Fibroblast of skin of right biceps (primary cell): ENCODE data around the gene MZT2B.
"Not testable (repeated sequence)": the region's sequence is repeated elsewhere in the genome, so short reads cannot be mapped to it uniquely, and the experiment has no call there.

ENCODE experiments used
- DNase-seq: peaks from one replicate; pipeline ENCODE4 v3.0.0-alpha.2; 2013

MZT2B gene, protein sequence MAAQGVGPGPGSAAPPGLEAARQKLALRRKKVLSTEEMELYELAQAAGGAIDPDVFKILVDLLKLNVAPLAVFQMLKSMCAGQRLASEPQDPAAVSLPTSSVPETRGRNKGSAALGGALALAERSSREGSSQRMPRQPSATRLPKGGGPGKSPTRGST

DNA sequence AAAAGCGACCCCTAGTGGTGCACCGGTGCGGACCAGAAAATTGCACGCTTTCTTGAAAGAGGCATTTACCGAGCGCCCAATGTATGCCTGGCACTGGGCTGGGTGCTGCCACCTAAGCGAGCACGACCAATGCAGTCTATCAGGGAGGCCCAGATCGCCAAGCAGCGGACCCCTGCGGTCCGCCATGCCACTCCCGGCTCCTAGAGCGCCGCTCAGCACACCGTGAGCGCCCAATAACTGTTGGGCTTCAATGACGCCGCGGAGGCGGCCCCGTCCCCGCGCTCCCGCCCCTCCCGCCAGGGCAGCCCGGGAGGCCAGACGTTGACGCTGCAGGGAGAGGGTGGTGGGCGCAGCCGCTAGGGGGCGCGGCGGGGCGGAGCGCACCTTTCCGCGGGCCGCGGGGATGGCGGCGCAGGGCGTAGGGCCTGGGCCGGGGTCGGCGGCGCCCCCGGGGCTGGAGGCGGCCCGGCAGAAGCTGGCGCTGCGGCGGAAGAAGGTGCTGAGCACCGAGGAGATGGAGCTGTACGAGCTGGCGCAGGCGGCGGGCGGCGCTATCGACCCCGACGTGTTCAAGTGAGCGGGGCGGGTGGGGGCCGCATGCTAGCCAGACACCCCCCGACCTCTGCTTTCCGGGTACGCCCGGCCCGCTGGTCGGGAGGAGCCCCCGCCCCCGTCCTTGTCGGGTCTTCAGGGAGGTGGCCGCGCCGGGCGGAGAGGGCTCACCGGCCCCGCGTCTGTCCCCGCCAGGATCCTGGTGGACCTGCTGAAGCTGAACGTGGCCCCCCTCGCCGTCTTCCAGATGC lies at the start of gene MZT2B:
Gene MZT2B, plus strand, starts transcription at position 383 of the 803 bp plus-strand sequence. Its CDS starts 21 bp downstream, at position 404.
- peak; percentile 87 for DNase-seq

DNA sequence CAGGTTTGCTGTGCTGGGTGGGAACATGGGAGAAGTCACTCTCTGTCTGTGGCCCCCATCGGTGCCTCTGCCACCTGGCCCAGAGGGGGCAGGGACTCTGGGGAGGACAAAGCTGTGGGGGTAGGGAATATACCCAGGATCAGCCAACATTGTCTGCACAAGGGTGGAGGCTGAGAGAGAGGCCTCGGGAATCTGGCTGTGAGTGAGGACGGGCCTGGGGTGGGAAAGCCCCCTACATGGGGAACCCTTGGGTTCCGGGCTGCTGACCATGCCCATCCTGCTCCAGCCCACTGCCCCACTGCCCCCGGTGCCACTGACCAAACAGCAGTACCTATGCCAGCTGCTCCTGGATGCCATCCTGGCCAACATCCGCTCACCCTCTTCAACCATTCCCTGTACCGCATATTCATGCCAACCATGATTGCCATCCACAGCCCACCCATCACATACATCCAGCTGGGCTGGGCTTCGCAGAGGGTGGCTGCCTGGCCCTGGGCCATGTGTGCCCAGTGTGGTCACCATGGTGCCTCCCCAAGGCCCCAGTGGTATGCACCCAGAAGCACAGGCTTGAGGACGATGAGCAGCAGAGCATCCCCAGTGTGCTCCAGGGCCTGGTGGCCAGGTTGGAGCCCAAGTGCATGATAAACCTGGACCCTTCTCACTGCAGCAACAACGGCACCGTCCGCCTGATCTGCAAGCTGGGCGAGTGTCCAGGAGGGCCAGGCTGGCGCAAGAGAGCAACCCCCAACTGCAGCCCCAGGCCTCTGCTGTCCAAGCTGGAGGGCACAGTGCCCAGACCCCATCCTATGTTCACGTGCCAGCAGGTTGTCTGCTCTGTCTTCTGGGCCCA lies 46.1 kb upstream of the MZT2B start:
- no peak for DNase-seq

DNA sequence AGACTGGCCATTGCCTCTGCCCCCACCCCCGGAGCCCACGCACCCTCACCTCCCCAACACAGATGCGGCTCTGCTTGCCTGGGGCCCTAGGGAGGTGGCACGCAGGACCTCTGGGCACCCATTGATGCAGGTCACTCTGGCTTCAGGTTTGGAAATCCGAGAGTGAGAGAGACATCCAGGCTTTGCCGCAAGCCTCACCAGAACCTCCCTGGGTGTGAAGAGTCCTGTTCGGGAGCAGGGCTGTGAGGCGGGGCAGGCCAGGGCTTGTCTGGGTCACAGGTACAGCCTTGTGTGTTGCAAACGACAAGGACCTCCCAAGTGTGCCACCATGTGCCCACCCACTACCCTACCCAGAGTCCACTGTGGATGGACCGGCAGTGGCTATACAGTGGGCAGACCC lies 45.5 kb upstream of the MZT2B start:
- not testable (repeated sequence) for DNase-seq

DNA sequence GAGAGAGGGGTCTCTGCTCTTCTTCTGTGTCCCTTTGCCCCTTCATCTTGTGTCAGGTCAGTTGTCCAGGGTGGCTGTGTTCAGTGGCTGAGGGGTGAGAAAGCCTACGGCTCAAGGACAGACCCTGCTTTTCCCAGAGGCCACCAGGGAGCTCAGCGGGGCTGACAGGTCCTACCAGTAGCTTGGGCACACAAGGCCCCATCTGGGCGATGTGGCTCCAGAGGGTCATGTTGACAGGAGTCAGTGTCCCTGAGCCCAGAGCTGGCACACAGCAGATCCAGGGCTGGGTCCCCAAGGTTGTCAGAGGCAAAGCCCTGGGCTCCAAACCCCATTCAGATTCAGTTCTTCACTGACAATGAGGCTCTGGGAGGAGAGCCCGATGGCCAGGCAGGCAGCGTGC lies 44.9 kb upstream of the MZT2B start:
- DNase-seq = not testable (repeated sequence)

DNA sequence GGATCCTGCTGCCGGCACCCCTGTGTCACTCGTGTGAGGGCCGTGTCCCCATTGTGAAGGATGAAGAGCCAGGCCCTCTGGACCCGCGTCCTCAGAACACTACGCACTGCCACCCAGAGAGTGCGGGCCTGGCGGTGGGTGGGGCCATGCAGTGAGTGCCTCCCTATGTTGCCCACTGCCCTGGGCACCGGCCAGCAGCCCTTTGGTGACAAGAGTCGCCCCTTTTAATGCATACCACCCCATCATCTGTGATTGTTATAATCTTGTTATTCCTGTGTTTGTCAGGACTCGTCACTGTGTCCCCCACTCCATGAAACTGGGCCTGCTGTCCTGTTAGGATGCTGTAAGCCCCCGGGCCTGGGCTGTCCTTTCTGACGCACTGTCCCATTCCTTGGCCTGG lies 43.7 kb upstream of the MZT2B start:
- not testable (repeated sequence) for DNase-seq

DNA sequence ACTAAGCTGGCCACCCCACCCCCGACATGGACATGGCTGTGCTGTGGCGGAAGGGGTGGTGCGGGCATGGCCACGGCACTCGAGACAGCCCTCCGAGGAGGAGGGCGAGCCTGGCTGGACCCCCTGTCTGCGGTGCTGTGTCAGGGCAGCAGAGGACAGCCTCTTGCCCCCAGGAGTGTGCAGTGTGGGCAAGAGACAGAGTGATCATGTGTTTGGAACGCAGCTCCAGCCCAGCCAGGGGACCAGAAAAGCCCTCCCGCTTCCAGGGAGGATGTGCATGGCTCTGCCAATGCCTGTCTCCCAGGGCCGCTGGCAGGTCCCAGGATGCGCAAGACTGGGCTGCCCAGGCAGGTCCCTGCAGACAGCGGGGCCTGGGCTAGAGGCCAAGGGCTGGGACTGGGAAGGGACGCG lies 43.2 kb upstream of the MZT2B start:
- not testable (repeated sequence) for DNase-seq

DNA sequence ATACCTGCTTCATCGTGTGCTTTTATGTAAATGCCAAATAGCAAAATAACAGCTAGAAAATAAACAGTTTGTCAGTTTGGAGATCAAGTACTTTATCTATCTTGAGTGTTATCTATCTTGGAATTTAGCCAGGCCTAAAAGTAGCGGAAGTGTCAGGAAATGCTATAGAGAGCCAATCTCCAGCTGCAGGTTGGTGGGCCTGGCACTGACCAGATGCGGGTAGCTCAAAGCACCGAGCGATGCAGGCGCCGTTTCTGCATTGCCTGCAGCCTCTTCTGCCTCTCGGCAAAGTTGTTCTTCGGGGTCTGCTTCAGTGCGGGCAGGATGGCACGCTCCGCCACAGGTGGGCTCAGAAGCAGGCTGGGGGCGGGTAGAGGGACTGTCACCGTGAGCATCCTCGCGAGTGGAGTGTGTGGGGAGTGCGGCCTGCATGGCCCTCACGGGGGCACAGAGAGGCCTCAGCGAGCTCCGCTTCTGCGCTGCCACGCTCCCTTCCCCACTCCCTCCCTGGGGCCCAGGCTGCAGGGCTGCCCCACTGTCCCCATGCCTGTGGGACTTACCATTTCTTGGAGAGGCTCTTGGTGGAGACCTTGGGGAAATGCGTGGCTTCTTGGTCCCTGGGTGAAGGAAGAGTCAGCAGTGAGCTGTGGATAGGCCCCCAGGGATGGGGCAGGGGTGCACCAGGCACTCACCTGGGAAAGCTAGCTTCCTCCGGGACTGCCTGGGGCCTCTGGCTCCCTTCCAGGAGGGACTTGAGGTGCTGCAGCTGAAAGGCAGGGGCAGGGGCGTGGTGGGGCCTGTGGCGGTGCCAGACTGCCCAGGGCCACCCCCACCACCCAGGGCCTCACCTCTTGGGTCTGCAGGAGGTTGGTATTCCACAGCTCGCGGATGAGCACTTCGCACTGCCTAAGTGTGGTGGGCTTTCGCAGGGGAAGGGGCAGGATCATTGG lies 42.5 kb upstream of the MZT2B start:
- DNase-seq = not testable (repeated sequence)

DNA sequence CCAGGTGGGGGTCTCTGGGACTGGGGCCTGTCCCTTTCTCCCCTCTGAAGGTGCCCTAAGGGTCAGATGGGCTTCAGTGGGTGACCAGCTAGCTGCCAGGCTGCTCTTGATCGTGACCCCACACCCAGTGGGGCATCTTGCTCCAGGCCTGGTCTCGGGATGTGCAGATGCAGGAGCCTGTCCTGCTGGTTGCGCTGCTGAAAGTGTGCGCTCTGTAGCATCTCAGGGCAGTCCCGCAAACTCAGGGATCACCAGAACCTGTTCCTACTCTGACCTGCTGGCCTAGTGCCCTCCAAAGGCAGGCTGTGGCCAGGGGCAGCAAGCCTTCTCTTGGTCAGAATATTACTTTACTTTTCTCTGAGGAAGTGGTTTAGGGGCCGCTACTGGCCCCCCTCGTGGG lies 41.5 kb upstream of the MZT2B start:
- DNase-seq = not testable (repeated sequence)

DNA sequence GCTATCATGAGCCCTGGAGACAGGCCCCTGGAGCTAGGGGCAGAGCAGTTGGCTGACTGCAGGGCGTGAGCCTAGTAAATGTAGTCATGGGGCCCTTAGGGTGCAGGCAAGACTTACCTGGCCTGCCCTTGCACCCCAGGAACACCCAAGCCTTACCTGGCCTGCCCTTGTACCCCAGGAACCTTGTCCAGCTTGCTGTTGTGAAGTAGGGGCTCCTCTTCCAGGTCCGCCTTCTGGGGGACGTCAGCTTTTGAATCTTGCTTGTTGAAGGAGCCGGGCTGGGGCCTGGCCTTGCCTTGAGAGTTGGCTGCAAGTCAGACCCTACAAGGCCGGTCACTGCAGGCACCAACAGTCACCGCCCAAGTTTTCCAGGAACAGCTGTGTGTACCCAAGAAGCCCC lies 41.1 kb upstream of the MZT2B start:
- DNase-seq = not testable (repeated sequence)

DNA sequence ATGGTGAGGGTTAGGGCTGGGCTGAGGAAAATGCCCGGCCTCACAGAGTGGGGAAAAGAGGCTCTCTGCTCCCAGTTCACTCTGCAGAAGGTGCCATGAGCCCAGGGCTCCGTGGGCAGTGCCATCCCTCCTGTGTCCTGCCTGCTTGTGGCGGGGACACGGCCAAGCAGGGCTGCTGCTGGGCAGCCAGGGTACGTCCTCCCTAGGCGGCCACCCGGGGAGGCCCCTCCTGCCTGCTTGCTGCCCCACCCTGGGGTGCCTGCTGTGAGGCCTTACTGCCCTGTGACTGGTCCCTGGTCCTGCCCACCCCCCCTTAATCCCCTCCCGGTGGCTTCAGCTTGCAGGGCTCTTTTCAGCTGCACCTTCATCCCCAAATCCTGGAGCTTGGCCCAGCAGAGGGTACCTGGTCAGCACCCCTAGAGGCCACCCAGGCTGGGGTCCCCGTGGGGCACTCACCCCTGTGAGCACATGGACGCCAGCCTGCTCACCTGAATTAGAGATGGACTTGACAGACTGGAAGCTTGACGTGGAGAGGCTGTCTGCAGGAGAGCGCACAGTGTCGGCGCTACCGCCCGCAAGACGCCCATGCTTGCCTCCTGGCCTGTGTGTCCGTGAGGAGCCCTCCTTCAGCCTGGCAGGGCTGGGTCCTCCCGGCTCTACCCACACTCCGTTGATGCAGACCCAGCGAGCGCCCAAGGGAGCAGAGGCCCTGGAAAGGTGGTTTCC lies 40.3 kb upstream of the MZT2B start:
- DNase-seq = not testable (repeated sequence)

DNA sequence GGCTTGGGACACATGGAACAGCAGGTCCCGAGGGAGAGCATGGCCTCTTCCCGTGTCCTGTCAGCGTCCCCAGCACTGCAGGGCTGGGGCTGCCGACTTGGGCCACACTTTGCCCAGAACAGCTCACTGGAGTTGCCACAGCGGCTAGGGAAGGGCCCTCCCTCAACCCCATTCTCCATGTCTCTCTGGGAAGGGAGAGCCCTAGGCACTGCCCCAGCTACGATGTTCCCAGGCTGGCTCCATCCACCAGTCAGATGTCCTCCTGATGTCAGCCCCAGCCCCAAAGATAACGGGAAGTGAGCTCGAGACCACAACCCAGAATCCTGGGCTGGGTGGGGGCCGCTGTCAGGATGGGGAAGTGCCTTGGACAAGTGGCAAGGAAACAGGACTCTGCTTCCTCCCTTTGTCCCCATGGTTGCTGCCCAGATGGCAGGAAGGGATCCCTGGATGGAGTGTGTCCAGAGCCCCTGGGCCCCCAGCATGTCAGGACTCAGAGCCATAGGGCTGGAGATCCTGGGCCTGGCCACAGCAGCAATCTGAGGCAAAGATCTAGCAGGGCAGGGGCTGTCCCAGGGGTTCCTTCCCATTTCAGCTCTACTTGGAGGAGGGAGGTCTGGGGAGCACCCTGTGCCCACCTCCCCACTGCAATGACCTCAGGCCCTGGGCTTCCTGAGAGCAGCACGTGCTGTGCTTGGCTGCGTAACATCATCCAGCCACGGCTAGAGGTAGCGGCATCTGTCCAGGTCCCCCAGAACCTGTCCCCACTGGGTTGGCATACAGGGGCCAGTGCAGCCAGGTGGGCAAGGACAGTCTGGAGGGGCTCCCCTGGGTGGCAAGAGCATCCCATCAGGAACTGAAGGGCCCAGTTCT lies 39.4 kb upstream of the MZT2B start:
- DNase-seq = not testable (repeated sequence)

DNA sequence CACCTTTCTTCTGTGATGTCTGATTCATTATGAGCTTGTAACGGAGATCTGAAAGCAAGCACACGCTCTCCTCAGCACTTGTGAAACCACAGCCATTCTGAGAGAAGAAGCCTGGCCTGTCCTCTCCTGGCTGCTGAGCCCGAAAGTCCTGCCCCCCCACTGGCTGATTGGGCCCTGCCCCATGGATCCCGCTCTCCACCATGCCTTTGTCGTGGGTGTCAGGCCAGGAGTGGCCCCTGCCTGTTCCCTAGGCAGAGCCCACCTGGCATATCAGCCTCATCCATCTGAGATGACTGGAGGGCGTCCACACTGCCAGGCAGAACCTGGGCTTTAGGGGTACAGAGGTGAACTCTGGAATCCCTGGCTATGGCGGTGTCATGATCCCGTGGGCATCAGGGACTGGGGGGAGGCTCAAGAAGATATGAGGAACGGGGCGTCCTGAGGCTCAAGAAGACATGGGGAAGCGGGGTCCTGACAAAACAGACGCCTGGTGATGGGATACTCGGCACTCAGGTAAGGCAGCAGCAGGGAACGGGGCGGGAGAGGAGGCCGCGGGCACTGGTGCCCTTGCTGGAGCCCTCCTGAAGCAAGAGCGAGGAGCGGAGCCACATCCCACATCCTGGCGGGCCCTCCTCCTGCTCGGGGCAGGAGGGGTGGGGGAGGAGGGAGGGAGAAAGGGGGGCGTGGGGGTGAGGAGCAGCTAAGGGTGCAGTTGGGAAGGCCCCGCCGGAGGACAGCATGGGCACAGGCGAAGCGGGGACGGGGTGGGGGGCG lies 38.6 kb upstream of the MZT2B start:
- DNase-seq = peak; percentile 8

DNA sequence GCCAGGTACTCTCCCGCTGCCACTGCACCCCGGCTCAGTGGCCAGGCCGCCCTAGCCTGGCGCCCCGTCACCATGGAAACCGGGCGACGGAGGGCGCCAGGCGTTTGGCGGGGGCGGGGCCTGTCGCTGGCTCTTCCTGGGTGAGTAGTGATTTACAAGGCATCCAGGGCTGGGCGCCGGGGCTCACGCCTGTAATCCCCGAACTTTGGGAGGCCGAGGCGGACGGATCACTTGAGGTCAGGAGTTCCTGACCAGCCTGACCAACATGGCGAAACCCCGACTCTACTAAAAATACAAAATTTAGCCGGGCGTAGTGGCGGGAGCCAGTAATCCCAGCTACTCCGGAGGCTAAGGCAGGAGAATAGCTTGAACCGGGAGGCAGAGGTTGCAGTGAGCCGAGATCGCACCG lies 37.1 kb upstream of the MZT2B start, which contains the start of gene CCDC74B:
Gene CCDC74B, minus strand, starts transcription at position 107 of the 409 bp plus-strand sequence. CDS start 116 bp downstream, outside the sequence.
- peak; percentile 54 for DNase-seq

DNA sequence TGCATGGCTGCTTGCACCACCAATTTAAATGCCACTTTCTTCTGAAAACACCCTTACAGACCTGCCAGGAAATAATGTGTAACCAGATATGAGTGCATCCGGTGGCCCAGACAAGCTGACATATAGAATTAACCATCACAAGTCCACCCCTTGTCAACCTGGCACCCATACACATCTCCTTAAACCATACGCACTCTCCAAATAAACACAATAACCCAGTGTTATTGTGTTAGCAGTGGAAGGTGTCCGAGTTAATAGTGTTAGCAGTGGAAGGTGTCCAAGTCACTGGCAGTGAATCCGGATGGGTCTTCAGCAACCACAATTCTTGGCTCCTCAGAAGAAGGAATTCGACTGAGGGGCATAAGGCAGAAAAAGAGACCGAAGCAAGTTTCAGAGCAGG lies 33.5 kb upstream of the MZT2B start:
- DNase-seq = not testable (repeated sequence)

DNA sequence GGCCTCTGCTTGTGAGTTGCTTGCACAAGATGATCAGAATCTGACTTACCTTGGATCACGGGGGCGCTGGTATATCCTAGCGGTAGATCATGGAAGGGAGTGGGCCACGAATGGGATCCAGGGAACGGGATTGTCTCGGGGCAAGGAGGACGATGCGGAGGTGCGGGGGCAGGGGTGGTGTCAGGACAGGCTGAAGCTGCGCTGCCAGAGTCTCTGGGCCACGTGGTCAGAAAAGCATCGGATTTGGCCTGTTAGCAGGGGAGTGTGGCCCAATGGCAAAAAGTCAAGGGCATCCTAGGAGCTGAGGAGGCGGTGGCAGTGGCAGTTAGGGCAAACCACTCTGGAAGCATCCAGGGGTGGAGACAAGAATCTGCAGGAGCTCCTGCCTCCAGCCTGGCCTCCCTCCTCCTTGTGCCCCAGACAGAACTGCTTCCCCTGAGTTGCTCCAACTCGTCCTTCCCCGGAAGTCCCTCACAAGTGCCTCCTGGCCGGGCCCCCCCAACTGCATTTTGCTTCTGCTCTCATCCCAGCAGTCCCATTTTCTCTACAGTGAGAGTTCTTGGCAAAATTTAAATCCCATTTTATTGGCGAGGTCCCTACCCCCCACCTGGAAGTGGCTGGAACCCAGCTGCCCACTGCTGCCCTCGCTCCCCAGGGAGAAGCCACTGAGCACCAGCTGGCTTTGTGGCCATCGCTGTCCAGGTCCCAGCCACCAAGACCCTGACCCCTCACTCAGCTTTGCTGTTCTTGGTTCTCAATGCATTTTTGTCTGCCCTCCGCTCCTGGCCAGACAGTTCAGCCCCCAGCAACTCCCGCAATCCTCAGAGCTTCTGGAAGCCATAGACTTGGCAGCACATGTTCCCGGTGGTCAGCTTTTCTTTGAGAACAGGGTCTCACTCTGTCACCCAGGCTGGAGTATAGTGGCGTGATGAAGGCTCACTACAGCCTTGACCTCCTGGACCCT lies 31.6 kb upstream of the MZT2B start:
- DNase-seq = no peak

DNA sequence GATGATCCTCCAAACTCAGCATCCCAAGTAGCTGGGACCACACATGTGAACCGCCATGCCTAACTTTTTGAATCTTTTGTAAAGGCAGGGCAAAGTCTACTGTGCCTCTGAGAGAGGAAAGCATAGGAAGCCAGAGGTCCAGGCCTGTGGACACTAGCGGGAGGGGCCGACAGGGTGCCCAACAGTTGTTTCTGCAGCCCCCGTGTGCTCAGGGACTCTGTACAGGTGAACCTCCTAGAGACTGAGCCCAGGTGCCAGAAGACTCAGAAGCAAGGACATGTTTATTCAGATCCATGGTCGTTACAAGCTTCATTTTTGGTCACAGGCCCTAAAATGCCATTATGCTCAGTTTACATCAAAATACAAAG lies 30.9 kb upstream of the MZT2B start:
- not testable (repeated sequence) for DNase-seq

DNA sequence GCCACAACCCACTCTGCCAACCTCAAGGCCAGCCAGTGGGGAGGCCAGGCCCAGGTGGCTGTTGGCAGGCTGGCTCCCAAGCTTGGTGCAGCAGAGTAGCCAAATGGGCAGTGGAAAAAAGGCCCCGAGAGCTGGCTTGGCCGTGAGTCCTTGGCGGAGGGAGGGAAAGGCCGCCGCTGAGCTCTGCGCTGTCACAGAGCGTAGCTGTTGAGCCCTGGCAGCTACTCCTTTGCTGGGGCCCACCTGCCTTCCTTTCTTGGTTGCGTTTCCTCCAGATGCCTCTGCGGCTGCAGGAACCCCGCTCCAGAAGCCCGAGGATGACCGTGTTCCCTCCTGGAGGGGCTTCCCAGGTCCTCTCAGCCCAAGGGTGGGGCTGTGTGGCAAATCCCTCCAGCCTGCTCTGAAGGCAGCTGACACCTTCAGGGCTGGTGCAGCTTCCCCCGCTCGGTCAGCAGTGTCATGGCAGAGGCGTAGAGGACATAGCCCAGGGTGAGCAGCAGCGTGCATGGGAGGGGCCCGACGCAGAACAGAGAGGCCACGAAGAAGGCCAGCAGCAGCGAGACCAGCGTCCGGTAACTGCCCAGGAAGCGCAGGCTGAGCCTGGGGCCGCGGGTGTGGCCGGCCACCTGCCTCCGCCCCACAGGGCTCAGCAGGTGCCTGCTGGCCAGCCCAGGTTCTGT lies 29.8 kb upstream of the MZT2B start:
- DNase-seq = not testable (repeated sequence)
